Fibroblast of lung (primary cell): ENCODE data around the gene PRR36. TPM values are rescaled to one million over a fixed set of nuclear protein-coding genes. Genes with fewer than 3 reads are reported as not detected.
A peak's percentile ranks its signal among the peaks of the same experiment; 100 is the strongest.

Experiments
- DNase-seq, 2 donors: peaks; one replicate each; pipeline versions ENCODE4 v3.0.0 to v3.0.0-alpha.2; 2010; ENCODE audit warnings: low read depth in 2 of 2
- H2AFZ ChIP-seq: 2 replicates; pipeline ENCODE4 v1.5.1; 2012; ENCODE audit warnings: low read length, control low read depth, inconsistent platforms
- H3K27ac ChIP-seq: 2 replicates; pipeline ENCODE4 v1.5.1; 2011; ENCODE audit warnings: low read length, control low read depth; ENCODE audit not compliant: insufficient read depth
- H3K27me3 ChIP-seq: 2 replicates; pipeline ENCODE4 v1.5.1; 2011; ENCODE audit warnings: mild to moderate bottlenecking, low read length; ENCODE audit not compliant: control insufficient read depth, insufficient read depth
- H3K36me3 ChIP-seq: 2 replicates; pipeline ENCODE4 v1.5.1; 2011; ENCODE audit warnings: low read length; ENCODE audit not compliant: control insufficient read depth, insufficient read depth
- H3K4me1 ChIP-seq: 2 replicates; pipeline ENCODE4 v1.5.1; 2011; ENCODE audit warnings: low read length; ENCODE audit not compliant: control insufficient read depth, insufficient read depth; ENCODE audit errors: extremely low read depth
- H3K4me2 ChIP-seq: 2 replicates; pipeline ENCODE4 v1.5.1; 2011; ENCODE audit warnings: low read length, control low read depth; ENCODE audit not compliant: insufficient read depth; ENCODE audit errors: extremely low read depth
- H3K4me3 ChIP-seq, 4 experiments: fragments of 200-600 bp in 1 of 4; sonication (generic) in 1 of 4; replicated peaks in 1 of 4; 2 replicates each; pipeline ENCODE4 v1.5.1; 2011 to 2016; ENCODE audit warnings: low read length in 4 of 4, low read depth in 3 of 4, mild to moderate bottlenecking in 3 of 4, control low read depth in 2 of 4, inconsistent platforms in 1 of 4, mixed read lengths in 1 of 4; ENCODE audit not compliant: insufficient read depth in 1 of 4; ENCODE audit errors: control extremely low read depth in 1 of 4
- H3K79me2 ChIP-seq: 2 replicates; pipeline ENCODE4 v1.5.1; 2012; ENCODE audit warnings: mild to moderate bottlenecking, low read length, inconsistent platforms; ENCODE audit not compliant: control insufficient read depth, insufficient read depth
- H3K9ac ChIP-seq: 2 replicates; pipeline ENCODE4 v1.5.1; 2011; ENCODE audit warnings: mild to moderate bottlenecking, low read length, control low read depth; ENCODE audit not compliant: insufficient read depth
- H3K9me3 ChIP-seq: 2 replicates; pipeline ENCODE4 v1.5.1; 2012; ENCODE audit warnings: low read depth, low read length; ENCODE audit not compliant: control insufficient read depth, insufficient read depth
- H4K20me1 ChIP-seq: 2 replicates; pipeline ENCODE4 v1.5.1; 2011; ENCODE audit warnings: low read length; ENCODE audit not compliant: control insufficient read depth, insufficient read depth; ENCODE audit errors: extremely low read depth
- CTCF ChIP-seq, 2 donors: IDR thresholded peaks in 1 of 2; conservative IDR thresholded peaks in 1 of 2; 1 replicate in 1 of 2; 2 replicates in 1 of 2; pipeline ENCODE4 v1.5.1; 2011 to 2012; ENCODE audit warnings: low read length in 2 of 2, control low read depth in 1 of 2, inconsistent platforms in 1 of 2, low read depth in 1 of 2, mild to moderate bottlenecking in 1 of 2
- EZH2 ChIP-seq: IDR thresholded peaks from 2 replicates; pipeline ENCODE4 v1.5.1; 2012; ENCODE audit warnings: low read length, control low read depth, mild to moderate bottlenecking; ENCODE audit errors: missing control alignments
- polyA plus RNA-seq, 2 donors: library from polyadenylated mRNA; depleted of rRNA in 1 of 2; stranded (reverse) in 1 of 2; unstranded in 1 of 2; fragments of >200 nt; gene quantifications; 2 replicates each; pipeline ENCODE4 v1.2.1, GENCODE V29; 2011 to 2012; ENCODE audit warnings: missing spikeins in 1 of 2
- total RNA-seq: library from RNA; depleted of rRNA; stranded (reverse); fragments of >200 nt; gene quantifications from 2 replicates; pipeline ENCODE4 v1.2.1, GENCODE V29; 2014

Gene PRR36
- total and polyA plus RNA-seq, 2 donors (not counting 1 experiment from before 2014, with no cell fraction given): under 0.01 TPM; not detected in 1

- Histone ChIP-seq H3K9ac (no peak overlapping the region), H3K9me3 (no peaks in the 10 kb centered on the region), H3K36me3 (no peaks in the 10 kb centered on the region), H3K4me2 (no peak overlapping the region), H3K79me2 (no peaks in the 10 kb centered on the region), H3K4me1 (no peaks in the 10 kb centered on the region), H2AFZ (no peak overlapping the region), H3K27ac (no peak overlapping the region), H3K27me3 (no peaks in the 10 kb centered on the region), H3K4me3 (no peak overlapping the region), H4K20me1 (no peaks in the 10 kb centered on the region)
- TF ChIP-seq EZH2 (no peak), CTCF (conservative IDR thresholded peaks at IDR 0.05 in 1 of 2, IDR thresholded peaks at IDR 0.05 in 1 of 2; ENCODE audit: low read depth in 1 of 2, low read length in 2 of 2) (no peak)
- DNase-seq: no peak
Observed at GRCh38 chr19:7840629-7841028, 33.6 kb downstream of the PRR36 start.

GRCh38 chr19:7839476-7839875 is 34.7 kb downstream of the PRR36 start:
- no peaks in the 10 kb centered on the region for H3K4me1 ChIP-seq
- H3K4me3 ChIP-seq: no peak overlapping the region
- H3K9me3 ChIP-seq: no peaks in the 10 kb centered on the region
- no peak overlapping the region for H2AFZ ChIP-seq
- no peak overlapping the region for H3K4me2 ChIP-seq
- H3K36me3 ChIP-seq: no peaks in the 10 kb centered on the region
- no peak overlapping the region for H3K9ac ChIP-seq
- no peak overlapping the region for H3K27ac ChIP-seq
- no peaks in the 10 kb centered on the region for H3K27me3 ChIP-seq
- no peak for DNase-seq
- H4K20me1 ChIP-seq: no peaks in the 10 kb centered on the region
- H3K79me2 ChIP-seq: no peaks in the 10 kb centered on the region
- TF ChIP-seq CTCF (conservative IDR thresholded peaks at IDR 0.05 in 1 of 2, IDR thresholded peaks at IDR 0.05 in 1 of 2; ENCODE audit: low read depth in 1 of 2, low read length in 2 of 2) (no peak), EZH2 (no peak)

GRCh38 chr19:7833225-7834099 is 40.7 kb downstream of the PRR36 start:
- no peak overlapping the region for H3K4me2 ChIP-seq
- H2AFZ ChIP-seq: no peak overlapping the region
- H3K4me1 ChIP-seq: peaks cover 2% of the 10 kb centered on the region
- DNase-seq: peak; percentile 61 to 64
- no peaks in the 10 kb centered on the region for H4K20me1 ChIP-seq
- no peak overlapping the region for H3K9ac ChIP-seq
- H3K27me3 ChIP-seq: no peaks in the 10 kb centered on the region
- H3K36me3 ChIP-seq: no peaks in the 10 kb centered on the region
- no peak overlapping the region for H3K27ac ChIP-seq
- no peaks in the 10 kb centered on the region for H3K9me3 ChIP-seq
- TF ChIP-seq CTCF (conservative IDR thresholded peaks at IDR 0.05 in 1 of 2, IDR thresholded peaks at IDR 0.05 in 1 of 2; ENCODE audit: low read depth in 1 of 2, low read length in 2 of 2) (no peak), EZH2 (no peak)
- H3K4me3 ChIP-seq: no peak overlapping the region
- H3K79me2 ChIP-seq: no peaks in the 10 kb centered on the region
